DMS79 (cell line): ENCODE results near the gene RBM44.
"Not testable (repeated sequence)": the region's sequence is repeated elsewhere in the genome, so short reads cannot be mapped to it uniquely, and the experiment has no call there.

Experiments used
- DNase-seq: peaks from one replicate; lab custom pipeline; 2025; lab: John Stamatoyannopoulos, UW

RBM44 gene

GRCh38 chr2:237782181-237782580, 16.4 kb upstream of the RBM44 start:
- no peak for DNase-seq

DNA sequence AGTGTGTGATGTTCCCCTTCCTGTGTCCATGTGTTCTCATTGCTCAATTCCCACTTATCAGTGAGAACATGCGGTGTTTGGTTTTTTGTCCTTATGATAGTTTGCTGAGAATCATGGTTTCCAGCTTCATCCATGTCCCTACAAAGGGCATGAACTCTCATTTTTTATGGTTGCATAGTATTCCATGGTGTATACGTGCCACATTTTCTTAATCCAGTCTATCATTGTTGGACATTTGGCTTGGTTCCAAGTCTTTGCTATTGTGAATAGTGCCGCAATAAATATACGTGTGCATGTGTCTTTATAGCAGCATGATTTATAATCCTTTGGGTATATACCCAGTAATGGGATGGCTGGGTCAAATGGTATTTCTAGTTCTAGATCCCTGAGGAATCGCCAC, 14.9 kb upstream of the RBM44 start:
- not testable (repeated sequence) for DNase-seq

- no peak for DNase-seq
Observed at GRCh38 chr2:237786936-237787335, 11.6 kb upstream of the RBM44 start.

DNA sequence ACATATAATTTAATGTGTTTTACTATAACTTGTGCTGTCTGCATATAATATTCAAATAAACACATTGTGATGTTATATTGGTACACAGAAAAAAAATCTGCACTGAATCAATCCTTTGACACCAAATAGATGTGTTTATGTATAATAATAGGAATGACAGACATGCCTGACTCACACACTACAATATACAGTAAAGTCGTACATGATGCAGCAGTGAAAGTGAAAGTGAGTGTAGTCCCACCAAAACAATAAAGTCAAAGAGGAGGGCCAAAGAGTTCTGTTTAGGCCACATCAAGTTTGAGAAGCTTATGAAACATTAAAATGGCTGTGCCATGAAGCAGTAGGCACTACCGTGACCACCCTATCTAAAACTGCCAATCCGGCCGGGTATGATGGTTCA, 8.2 kb upstream of the RBM44 start:
- DNase-seq = no peak

- no peak for DNase-seq
Observed at GRCh38 chr2:237791977-237792727, 6.4 kb upstream of the RBM44 start.

DNA sequence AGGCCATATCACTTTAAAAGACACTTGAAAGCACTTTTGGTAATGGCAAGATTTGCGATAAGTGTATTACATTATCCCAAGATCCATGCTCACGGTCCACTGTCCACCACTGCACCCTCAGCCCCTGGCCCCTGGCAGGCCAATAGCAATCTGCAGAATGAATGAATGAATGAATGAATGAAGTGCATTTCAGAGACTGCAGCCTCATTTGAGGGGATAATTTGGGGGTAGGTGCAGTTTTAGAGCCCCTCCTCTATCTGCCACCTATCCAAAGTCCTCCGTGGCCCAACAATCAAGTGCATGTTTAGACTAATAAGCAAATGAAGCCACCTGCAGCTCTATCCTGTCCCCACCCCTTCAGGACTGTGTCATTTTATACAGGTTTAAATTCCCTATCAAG, 1.3 kb upstream of the RBM44 start:
- no peak for DNase-seq

DNA sequence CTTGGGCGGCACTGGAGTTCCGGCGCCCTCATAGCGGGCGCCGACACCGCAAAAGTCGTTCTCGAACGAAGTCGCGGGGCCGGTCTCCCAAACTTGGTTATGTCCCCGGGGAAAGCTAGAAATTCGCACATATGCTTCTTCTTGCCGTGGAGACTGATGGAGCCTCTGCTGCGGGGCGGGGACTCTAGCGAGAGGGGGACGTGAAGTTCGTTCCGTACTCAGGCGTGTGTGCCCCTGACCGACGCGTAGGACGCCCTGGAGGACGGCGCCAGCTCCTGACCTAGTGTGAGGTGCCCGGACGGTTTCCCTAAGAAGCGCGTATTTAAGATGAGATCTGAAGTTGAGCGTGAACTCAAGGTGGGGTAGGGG, 465 bp downstream of the RBM44 start:
- DNase-seq = no peak

- no peak for DNase-seq
Observed at GRCh38 chr2:237801466-237801865, 2.9 kb downstream of the RBM44 start.

GRCh38 chr2:237806334-237806733, 7.8 kb downstream of the RBM44 start:
- no peak for DNase-seq

GRCh38 chr2:237815637-237816036, 17.1 kb downstream of the RBM44 start:
- no peak for DNase-seq

DNA sequence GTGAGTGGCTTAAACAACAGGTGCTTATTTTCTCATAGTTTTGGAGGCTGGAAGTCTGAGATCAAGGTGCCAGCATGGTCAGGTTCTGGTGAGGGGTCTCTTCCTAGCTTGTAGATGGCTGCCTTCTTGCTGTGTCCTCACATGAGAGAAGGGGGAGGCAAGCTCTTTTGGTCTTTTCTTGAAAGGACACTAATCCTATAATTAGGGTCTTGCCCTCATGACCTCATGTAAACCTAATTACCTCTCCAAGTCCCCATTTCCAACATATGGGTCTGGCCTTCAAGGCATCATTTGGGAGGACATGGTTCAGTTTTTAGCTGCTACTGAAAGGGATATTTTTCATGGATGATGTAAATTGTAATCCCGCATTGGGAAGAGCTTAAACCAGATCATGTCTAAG, 18.0 kb downstream of the RBM44 start:
- no peak for DNase-seq

- DNase-seq = no peak
Observed at GRCh38 chr2:237818066-237818473, 19.5 kb downstream of the RBM44 start.

- DNase-seq = no peak
Observed at GRCh38 chr2:237819231-237819630, 20.7 kb downstream of the RBM44 start.

- DNase-seq = no peak
Observed at GRCh38 chr2:237820421-237820820, 21.8 kb downstream of the RBM44 start.

GRCh38 chr2:237823544-237823943, 25.0 kb downstream of the RBM44 start:
- no peak for DNase-seq

DNA sequence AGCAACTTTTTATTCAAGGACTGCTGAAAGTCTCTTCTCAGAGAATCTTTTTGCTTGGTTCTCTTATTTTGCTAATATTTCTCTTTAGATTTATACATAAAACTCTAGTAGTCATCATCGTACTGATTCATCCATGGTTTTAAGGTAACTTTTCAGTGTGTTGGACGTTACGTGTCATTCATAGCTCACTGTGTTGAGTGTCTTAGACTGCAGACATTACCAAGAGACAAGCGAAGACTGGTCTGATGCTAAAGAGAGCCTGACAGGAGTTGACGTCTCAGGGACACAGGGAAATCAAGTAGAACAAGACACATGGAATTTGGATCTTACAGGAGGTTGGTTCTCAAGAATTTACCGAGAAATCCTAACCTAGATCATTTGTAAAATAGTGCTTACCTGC, 25.5 kb downstream of the RBM44 start:
- DNase-seq = no peak

- no peak for DNase-seq
Observed at GRCh38 chr2:237827421-237827987, 28.9 kb downstream of the RBM44 start.

GRCh38 chr2:237830522-237830921, 31.9 kb downstream of the RBM44 start:
- no peak for DNase-seq

GRCh38 chr2:237833546-237833945, 35.0 kb downstream of the RBM44 start:
- no peak for DNase-seq

- DNase-seq = no peak
Observed at GRCh38 chr2:237835372-237835771, 36.8 kb downstream of the RBM44 start.

GRCh38 chr2:237841051-237841450, 42.5 kb downstream of the RBM44 start:
- no peak for DNase-seq

DNA sequence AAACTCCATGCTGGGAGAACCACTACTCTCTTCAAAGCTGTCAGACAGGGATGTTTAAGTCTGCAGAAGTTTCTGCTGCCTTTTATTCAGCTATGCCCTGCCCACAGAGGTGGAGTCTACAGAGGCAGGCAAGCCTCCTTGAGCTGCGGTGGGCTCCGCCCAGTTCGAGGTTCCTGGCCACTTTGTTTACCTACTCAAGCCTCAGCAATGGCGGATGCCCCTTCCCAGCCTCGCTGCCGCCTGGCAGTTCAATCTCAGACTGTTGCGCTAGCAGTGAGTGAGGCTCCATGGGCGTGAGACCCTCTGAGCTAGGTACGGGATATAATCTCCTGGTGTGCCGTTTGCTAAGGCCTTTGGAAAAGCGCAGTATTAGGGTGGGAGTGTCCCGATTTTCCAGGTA, 50.4 kb downstream of the RBM44 start:
- not testable (repeated sequence) for DNase-seq

GRCh38 chr2:237854295-237854694, 55.7 kb downstream of the RBM44 start:
- no peak for DNase-seq

- no peak for DNase-seq
Observed at GRCh38 chr2:237857791-237858190, 59.2 kb downstream of the RBM44 start.
